NB4 (cell line): Measurements from ENCODE around the gene BUD13.

ENCODE experiments used
- DNase-seq: peaks from one replicate; pipeline ENCODE4 v3.0.0; 2010; ENCODE audit warnings: low read depth
- H3K4me3 ChIP-seq: one replicate; pipeline ENCODE4 v1.5.1; 2011; ENCODE audit warnings: mild to moderate bottlenecking, low read depth, low read length, moderate library complexity
- MYC ChIP-seq: IDR thresholded peaks from 2 replicates; pipeline ENCODE4 v1.6.1; 2011; ENCODE audit warnings: low read depth, low read length
- POLR2A ChIP-seq: IDR thresholded peaks from 2 replicates; pipeline ENCODE4 v1.6.1; 2011; ENCODE audit warnings: mild to moderate bottlenecking; ENCODE audit not compliant: insufficient read length; ENCODE audit errors: extremely low read depth
- TF ChIP-seq, protein P1 (sequence below): IDR thresholded peaks from one replicate; pipeline ENCODE4 v1.5.1; 2012; ENCODE audit warnings: low read depth, low read length
- TF ChIP-seq, protein P2 (sequence below): IDR thresholded peaks from 2 replicates; pipeline ENCODE4 v1.6.1; 2011; ENCODE audit warnings: low read depth, low read length

The BUD13 gene, protein sequence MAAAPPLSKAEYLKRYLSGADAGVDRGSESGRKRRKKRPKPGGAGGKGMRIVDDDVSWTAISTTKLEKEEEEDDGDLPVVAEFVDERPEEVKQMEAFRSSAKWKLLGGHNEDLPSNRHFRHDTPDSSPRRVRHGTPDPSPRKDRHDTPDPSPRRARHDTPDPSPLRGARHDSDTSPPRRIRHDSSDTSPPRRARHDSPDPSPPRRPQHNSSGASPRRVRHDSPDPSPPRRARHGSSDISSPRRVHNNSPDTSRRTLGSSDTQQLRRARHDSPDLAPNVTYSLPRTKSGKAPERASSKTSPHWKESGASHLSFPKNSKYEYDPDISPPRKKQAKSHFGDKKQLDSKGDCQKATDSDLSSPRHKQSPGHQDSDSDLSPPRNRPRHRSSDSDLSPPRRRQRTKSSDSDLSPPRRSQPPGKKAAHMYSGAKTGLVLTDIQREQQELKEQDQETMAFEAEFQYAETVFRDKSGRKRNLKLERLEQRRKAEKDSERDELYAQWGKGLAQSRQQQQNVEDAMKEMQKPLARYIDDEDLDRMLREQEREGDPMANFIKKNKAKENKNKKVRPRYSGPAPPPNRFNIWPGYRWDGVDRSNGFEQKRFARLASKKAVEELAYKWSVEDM

DNA sequence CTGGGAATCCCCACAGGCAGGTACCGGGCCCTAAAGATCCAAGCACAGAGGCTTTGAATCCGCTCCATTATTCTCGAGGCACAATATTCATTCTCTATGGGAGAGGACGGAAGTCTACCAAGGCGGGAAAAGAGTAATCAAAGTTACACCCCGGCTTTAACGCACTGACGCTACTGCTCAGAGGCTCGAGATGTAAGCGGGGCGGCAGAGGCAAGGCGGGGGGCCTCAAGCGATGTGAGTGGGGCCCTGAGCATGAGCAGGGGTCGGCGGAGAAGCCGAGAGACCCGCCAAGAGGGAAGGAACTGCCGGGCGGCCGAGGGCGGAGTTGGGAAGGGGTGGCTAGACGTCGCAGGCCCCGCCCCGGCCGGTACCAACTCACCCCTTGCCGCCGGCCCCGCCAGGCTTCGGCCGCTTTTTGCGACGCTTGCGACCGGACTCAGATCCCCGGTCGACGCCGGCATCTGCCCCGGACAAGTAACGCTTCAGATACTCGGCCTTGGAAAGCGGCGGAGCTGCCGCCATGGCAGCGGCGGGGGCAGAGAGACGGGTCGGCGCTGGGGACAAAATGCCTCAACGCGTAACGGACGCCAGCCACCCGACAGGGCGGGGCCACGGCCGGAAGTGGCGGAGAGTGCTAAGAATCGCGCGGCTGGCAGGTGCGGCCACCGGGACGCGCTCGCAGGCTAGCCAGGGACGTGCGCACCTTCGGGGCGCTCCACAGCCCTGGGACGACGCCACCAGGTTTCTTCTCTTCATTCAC is at the start of gene BUD13:
BUD13 (minus strand) TSS at position 545 of the 760 bp plus-strand sequence; CDS start at position 522, 23 bp downstream.
- peak within 1 kb of the TSS; percentile 94 for H3K4me3 ChIP-seq
- peak; percentile 95 for DNase-seq
- TF ChIP-seq MYC (peak; percentile 89), POLR2A (peak; percentile 95)
- TF ChIP-seq, protein P1, sequence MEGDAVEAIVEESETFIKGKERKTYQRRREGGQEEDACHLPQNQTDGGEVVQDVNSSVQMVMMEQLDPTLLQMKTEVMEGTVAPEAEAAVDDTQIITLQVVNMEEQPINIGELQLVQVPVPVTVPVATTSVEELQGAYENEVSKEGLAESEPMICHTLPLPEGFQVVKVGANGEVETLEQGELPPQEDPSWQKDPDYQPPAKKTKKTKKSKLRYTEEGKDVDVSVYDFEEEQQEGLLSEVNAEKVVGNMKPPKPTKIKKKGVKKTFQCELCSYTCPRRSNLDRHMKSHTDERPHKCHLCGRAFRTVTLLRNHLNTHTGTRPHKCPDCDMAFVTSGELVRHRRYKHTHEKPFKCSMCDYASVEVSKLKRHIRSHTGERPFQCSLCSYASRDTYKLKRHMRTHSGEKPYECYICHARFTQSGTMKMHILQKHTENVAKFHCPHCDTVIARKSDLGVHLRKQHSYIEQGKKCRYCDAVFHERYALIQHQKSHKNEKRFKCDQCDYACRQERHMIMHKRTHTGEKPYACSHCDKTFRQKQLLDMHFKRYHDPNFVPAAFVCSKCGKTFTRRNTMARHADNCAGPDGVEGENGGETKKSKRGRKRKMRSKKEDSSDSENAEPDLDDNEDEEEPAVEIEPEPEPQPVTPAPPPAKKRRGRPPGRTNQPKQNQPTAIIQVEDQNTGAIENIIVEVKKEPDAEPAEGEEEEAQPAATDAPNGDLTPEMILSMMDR = no peak
- TF ChIP-seq, protein P2, sequence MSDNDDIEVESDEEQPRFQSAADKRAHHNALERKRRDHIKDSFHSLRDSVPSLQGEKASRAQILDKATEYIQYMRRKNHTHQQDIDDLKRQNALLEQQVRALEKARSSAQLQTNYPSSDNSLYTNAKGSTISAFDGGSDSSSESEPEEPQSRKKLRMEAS = peak; percentile 63

DNA sequence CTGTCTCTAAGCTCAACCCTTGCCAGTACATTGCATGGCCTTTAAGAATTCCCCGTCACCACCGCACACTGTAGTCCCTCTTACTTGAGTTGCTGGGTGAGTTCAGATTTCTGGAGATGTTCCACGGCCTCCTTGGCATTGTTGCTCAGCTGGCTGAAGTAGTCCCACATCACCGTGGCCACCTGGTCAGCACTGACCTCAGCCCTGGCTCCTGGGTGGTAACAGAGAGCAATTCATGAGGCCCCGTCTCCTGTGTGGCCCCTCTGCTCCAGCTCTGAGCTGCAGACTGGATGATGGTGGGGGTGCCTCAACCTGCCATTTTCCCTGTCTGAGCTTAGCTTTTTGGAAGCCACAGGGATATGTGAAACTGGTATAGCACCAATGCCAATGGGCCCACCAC is 49.8 kb upstream of the BUD13 start:
- DNase-seq = no peak
- H3K4me3 ChIP-seq = no peak overlapping the region
- TF ChIP-seq MYC (no peak), POLR2A (no peak)
- TF ChIP-seq, protein P1 = no peak
- TF ChIP-seq, protein P2 = no peak

DNA sequence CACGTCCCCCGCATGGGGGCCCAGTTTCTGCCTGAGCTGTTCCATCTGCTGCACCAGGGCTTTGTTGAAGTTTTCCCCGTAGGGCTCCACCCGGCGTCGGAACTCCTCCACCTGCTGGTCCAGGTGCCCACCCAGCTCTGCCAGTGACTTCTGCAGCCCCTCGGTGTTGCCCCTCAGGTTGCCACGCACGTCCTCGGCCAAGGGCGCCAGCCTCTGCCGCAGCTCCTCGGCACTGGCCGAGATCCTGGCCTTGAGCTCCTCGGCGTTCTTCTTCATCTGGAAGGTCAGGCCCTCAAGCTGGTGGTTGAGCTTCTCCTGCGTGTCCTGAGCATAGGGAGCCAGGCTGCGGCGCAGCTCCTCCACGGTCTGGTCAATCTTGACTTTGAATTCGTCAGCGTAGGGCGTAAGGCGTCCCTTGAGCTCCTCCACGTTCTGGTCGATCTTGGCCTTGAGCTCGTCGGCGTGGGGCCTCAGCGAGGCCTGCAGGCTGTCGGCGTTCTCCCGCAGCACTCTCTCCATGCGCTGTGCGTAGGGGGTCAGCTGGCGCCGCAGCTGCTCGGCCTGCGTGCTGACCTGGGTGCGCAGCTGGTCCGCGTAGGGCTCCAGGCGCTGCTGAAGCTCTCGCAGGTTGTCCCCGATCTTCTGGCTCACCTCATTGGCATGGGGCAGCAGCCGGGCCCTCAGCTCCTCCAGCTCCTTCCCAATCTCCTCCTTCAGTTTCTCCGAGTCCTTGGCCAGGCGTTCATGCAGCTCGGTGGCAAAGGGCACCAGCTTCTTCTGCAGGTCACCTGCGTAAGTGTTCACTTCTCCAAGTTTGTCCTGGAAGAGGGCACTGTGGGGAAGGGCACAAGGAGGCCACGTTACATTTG is 48.5 kb upstream of the BUD13 start:
- TF ChIP-seq, protein P2 = no peak
- TF ChIP-seq POLR2A = no peak
- TF ChIP-seq MYC = no peak
- TF ChIP-seq, protein P1 = no peak

DNA sequence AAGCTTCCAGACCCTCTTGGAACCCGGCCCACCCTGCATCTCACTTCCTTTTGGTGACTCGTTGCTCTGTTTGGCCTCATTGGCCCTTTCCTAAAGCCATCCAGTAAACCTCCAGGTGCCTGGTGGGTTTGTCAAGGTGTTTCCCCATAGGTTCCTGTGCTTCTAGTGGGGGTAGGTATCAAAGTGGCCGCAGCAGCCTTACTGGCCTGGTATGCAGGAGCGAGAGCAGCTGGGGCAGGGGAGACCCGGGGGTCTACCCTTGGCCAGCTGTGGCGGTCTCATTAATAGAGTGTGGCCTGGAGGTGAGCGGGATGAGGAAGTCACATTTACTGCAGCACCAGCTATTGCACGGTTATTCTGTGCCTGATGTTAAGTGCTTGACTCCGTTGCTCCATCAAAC is 46.3 kb upstream of the BUD13 start:
- TF ChIP-seq, protein P2 = no peak
- TF ChIP-seq POLR2A = no peak
- TF ChIP-seq, protein P1 = no peak
- TF ChIP-seq MYC = no peak
- DNase-seq = no peak
- no peak overlapping the region for H3K4me3 ChIP-seq

More for the DNA sequence above, 48.5 kb upstream of the BUD13 start:
- no peak overlapping the region for H3K4me3 ChIP-seq
- DNase-seq = no peak

DNA sequence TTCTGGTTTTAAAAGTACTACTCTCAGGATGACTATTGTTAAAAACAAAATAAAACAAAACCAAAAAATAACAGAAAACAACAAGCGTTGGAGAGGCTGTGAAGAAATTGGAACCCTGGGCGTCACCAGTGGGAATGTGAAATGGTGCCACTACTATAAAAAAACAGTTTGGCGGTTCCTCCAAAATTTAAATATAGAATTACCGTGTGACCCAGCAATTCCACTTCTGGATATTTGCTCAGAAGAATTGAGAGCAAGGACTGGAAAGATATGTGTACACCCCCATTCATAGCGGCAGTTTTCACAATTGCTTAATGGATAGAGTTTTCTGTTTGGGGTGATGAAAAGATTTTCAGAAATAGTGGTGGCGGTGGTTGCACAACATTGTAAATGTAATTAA is 41.7 kb upstream of the BUD13 start:
- H3K4me3 ChIP-seq = no peak overlapping the region
- no peak for DNase-seq
- TF ChIP-seq, protein P2 = no peak
- no peak for TF ChIP-seq MYC
